Stomach smooth muscle (tissue), 2 donors: Measurements from ENCODE around the gene FAM98A.
A peak's percentile ranks its signal among the peaks of the same experiment; 100 is the strongest.

ENCODE experiments used
- H3K27ac ChIP-seq: one replicate; pipeline ENCODE4 v1.7.0; 2013; ENCODE audit warnings: mild to moderate bottlenecking, low read length, inconsistent platforms
- H3K27me3 ChIP-seq, 2 donors: one replicate each; pipeline ENCODE4 v1.7.0; 2013; ENCODE audit warnings: low read length in 2 of 2; ENCODE audit not compliant: insufficient read depth in 2 of 2, control insufficient read depth in 1 of 2
- H3K36me3 ChIP-seq, 2 donors: one replicate each; pipeline ENCODE4 v1.7.0; 2013; ENCODE audit warnings: low read length in 2 of 2; ENCODE audit not compliant: control insufficient read depth in 2 of 2, insufficient read depth in 2 of 2
- H3K4me1 ChIP-seq: one replicate; pipeline ENCODE4 v1.7.0; 2013; ENCODE audit warnings: low read length; ENCODE audit not compliant: control insufficient read depth, insufficient read depth
- H3K4me3 ChIP-seq, 2 donors: one replicate each; pipeline ENCODE4 v1.7.0; 2013; ENCODE audit warnings: low read length in 2 of 2
- H3K9ac ChIP-seq, 2 donors: one replicate each; pipeline ENCODE4 v1.7.0; 2013; ENCODE audit warnings: low read length in 2 of 2, mild to moderate bottlenecking in 1 of 2
- H3K9me3 ChIP-seq, 2 donors: one replicate each; pipeline ENCODE4 v1.7.0; 2013; ENCODE audit warnings: low read length in 2 of 2; ENCODE audit not compliant: control insufficient read depth in 2 of 2
- donor health status: healthy.
- donor health status: Pancreatic carcinoma.

Gene FAM98A

GRCh38 chr2:33617401-33617800, 18.3 kb upstream of the FAM98A start:
- Histone ChIP-seq H3K9ac (no peak overlapping the region), H3K27me3 (no peaks in the 10 kb centered on the region), H3K27ac (no peak overlapping the region), H3K36me3 (no peaks in the 10 kb centered on the region), H3K9me3 (no peaks in the 10 kb centered on the region), H3K4me1 (no peaks in the 10 kb centered on the region), H3K4me3 (no peak overlapping the region)

- Histone ChIP-seq H3K4me1 (no peaks in the 10 kb centered on the region), H3K9me3 (no peaks in the 10 kb centered on the region), H3K27ac (no peak overlapping the region), H3K36me3 (no peaks in the 10 kb centered on the region), H3K4me3 (no peak overlapping the region), H3K9ac (no peak overlapping the region), H3K27me3 (no peaks in the 10 kb centered on the region)
These were observed 17.8 kb upstream of the FAM98A start for GRCh38 chr2:33616873-33617272.

GRCh38 chr2:33614190-33614589, 15.1 kb upstream of the FAM98A start:
- Histone ChIP-seq H3K4me3 (no peak overlapping the region), H3K27ac (no peak overlapping the region), H3K27me3 (no peaks in the 10 kb centered on the region), H3K36me3 (no peaks in the 10 kb centered on the region), H3K4me1 (no peaks in the 10 kb centered on the region), H3K9ac (no peak overlapping the region), H3K9me3 (no peaks in the 10 kb centered on the region)

- H3K9me3 ChIP-seq: no peaks in the 10 kb centered on the region
- no peaks in the 10 kb centered on the region for H3K36me3 ChIP-seq
- no peaks in the 10 kb centered on the region for H3K27me3 ChIP-seq
- no peak overlapping the region for H3K4me3 ChIP-seq
- peaks cover 7% of the 10 kb centered on the region for H3K4me1 ChIP-seq
- no peak overlapping the region for H3K27ac ChIP-seq
- no peak overlapping the region for H3K9ac ChIP-seq
These were observed 8.8 kb upstream of the FAM98A start for GRCh38 chr2:33607905-33608304.

DNA sequence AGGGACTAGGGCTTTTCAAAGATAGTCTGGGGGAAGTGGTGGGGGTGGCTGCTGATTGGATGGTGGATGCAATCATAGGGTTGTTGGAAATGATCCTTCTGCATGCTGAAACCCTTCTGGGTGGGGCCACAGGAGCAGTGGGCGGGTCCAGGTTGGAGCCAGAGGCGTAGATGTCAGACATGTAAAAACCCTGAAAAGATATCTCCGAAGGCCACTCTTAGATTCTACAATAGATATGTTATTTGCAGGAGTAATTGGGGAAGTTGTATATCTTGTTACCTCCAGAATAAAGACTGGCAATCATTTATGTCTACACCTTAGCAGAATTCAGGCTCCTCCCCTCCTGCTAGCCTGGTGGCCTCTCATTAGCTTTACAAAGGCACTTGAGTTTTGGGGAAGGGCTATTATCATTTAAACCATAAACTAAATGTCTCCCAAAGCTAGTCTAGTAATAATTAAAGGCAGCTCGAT, 8.2 kb upstream of the FAM98A start:
- no peak overlapping the region for H3K4me3 ChIP-seq
- H3K9ac ChIP-seq: no peak overlapping the region
- H3K27me3 ChIP-seq: no peaks in the 10 kb centered on the region
- H3K36me3 ChIP-seq: no peaks in the 10 kb centered on the region
- peaks cover 7% of the 10 kb centered on the region for H3K4me1 ChIP-seq
- H3K27ac ChIP-seq: no peak overlapping the region
- no peaks in the 10 kb centered on the region for H3K9me3 ChIP-seq

DNA sequence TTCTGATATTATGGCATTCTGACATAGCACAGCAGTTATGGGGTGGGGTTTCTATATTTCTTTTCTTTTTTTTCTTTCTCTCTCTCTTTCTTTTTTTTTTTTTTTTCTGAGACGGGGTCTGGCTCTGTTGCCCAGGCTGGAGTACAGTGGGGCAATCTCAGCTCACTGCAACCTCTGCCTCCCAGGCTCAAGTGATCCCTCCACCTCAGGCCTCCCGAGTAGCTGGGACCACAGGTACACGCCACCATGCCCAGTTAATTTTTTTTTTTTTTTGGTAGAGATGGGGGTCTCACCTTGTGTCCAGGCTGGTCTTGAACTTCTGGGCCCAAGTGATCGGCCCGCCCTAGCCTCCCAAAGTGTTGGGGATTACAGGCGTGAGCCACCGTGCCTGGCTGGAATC, 7.5 kb upstream of the FAM98A start:
- H3K9me3 ChIP-seq: no peaks in the 10 kb centered on the region
- no peaks in the 10 kb centered on the region for H3K36me3 ChIP-seq
- H3K4me3 ChIP-seq: no peak overlapping the region
- no peak overlapping the region for H3K9ac ChIP-seq
- H3K27ac ChIP-seq: no peak overlapping the region
- H3K27me3 ChIP-seq: no peaks in the 10 kb centered on the region
- peaks cover 7% of the 10 kb centered on the region for H3K4me1 ChIP-seq

GRCh38 chr2:33606100-33606499, 7.0 kb upstream of the FAM98A start:
- no peak overlapping the region for H3K9ac ChIP-seq
- H3K4me3 ChIP-seq: no peak overlapping the region
- no peaks in the 10 kb centered on the region for H3K9me3 ChIP-seq
- no peak overlapping the region for H3K27ac ChIP-seq
- peaks cover 7% of the 10 kb centered on the region for H3K4me1 ChIP-seq
- H3K36me3 ChIP-seq: no peaks in the 10 kb centered on the region
- H3K27me3 ChIP-seq: no peaks in the 10 kb centered on the region

- Histone ChIP-seq H3K9ac (no peak overlapping the region), H3K9me3 (no peaks in the 10 kb centered on the region), H3K4me1 (peaks cover 7% of the 10 kb centered on the region), H3K4me3 (no peak overlapping the region), H3K27ac (no peak overlapping the region), H3K27me3 (no peaks in the 10 kb centered on the region), H3K36me3 (no peaks in the 10 kb centered on the region)
These were observed 6.0 kb upstream of the FAM98A start for GRCh38 chr2:33605056-33605455.

DNA sequence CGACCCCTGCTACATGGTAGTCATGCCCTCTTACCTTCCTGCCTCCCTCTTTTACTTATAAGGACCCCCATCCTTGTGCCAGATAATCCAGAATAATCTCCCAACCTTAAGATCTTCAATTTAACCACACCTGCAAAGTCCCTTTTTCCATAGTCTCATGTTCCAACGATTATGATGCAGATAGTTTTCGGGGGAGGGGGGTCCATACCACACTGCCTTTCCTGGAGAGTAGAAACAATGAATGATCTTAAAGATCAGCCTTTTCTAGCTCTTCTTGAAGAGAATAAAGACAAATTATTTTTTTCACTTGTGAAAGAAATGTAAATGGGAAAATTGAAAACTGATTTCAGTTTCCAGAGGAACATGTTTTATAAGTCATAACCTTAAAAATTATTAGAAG, 4.3 kb upstream of the FAM98A start:
- no peak overlapping the region for H3K9ac ChIP-seq
- H3K4me3 ChIP-seq: no peak overlapping the region
- H3K27ac ChIP-seq: no peak overlapping the region

GRCh38 chr2:33602201-33602830, 3.2 kb upstream of the FAM98A start:
- Histone ChIP-seq H3K27me3 (no peaks in the 10 kb centered on the region), H3K4me3 (no peak overlapping the region), H3K36me3 (no peaks in the 10 kb centered on the region), H3K9ac (no peak overlapping the region), H3K4me1 (peaks cover 10% of the 10 kb centered on the region), H3K27ac (no peak overlapping the region), H3K9me3 (no peaks in the 10 kb centered on the region)

More for the DNA sequence above, 4.3 kb upstream of the FAM98A start:
- Histone ChIP-seq H3K4me1 (peaks cover 11% of the 10 kb centered on the region), H3K36me3 (no peaks in the 10 kb centered on the region), H3K9me3 (no peaks in the 10 kb centered on the region), H3K27me3 (no peaks in the 10 kb centered on the region)

GRCh38 chr2:33599943-33600192, 769 bp upstream of the FAM98A start:
- Histone ChIP-seq H3K9me3 (no peaks in the 10 kb centered on the region), H3K27me3 (no peaks in the 10 kb centered on the region), H3K36me3 (peaks cover 2% of the 10 kb centered on the region in 2 donors), H3K27ac (peak overlapping the region; percentile 77), H3K4me3 (peak overlapping the region; percentile 93 to 97), H3K4me1 (peaks cover 8% of the 10 kb centered on the region), H3K9ac (peak overlapping the region; percentile 62 to 80)
